Measurements from ENCODE around the gene MTHFSD.
"Not testable (repeated sequence)": the region's sequence is repeated elsewhere in the genome, so short reads cannot be mapped to it uniquely, and the experiment has no call there.

MTHFSD gene

DNA sequence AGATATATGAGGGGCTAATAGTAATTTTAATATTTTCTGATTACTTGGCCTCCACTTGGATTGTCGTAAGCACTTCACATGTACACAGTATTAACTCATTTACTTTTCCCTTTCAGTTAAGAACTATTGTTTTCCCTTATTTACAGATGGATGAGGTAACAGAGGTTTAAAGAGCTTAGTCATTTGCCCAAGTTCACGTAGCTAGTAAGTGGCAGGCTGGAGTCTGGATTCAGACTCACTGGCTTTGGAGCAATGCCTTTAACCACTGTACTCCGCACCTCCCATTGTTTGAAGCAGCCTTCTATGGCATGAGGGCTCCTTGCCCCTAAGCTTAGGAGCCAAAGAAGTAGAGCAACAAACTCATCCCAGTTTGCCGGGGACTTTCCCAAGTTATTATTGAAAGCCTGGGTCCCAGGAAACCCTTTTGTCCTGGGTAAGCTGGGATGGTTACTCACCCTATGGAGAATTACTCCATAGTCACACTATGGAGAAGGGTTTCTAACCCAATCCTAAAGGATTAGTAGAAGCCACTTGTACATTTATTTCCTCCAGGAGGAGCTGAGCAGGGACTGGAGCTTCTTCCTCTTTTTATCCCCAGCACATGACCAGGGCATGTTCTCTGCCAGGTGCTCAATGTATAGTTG is 35.6 kb upstream of the MTHFSD start:
- peak; percentile 10 for DNase-seq (ENCODE audit: low read depth)
- TF ChIP-seq, protein P1, sequence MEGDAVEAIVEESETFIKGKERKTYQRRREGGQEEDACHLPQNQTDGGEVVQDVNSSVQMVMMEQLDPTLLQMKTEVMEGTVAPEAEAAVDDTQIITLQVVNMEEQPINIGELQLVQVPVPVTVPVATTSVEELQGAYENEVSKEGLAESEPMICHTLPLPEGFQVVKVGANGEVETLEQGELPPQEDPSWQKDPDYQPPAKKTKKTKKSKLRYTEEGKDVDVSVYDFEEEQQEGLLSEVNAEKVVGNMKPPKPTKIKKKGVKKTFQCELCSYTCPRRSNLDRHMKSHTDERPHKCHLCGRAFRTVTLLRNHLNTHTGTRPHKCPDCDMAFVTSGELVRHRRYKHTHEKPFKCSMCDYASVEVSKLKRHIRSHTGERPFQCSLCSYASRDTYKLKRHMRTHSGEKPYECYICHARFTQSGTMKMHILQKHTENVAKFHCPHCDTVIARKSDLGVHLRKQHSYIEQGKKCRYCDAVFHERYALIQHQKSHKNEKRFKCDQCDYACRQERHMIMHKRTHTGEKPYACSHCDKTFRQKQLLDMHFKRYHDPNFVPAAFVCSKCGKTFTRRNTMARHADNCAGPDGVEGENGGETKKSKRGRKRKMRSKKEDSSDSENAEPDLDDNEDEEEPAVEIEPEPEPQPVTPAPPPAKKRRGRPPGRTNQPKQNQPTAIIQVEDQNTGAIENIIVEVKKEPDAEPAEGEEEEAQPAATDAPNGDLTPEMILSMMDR (IDR thresholded peaks at IDR 0.05; ENCODE audit: control insufficient read depth, extremely low read depth, insufficient read depth), result no peak
- H3K4me3 ChIP-seq (ENCODE audit: low read depth, low read length), result no peak overlapping the region

DNA sequence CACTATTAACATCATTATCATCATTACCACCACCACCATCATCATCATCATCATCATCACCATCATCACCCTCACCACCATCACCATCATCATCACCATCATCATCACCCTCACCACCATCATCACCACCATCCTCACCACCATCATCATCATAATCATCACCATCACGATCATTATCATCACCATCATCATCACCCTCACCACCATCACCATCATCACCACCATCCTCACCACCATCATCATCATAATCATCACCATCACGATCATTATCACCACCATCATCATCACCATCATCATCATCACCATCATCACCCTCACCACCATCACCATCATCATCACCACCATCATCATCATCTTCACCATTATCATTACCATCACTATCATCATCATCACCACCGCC is 32.9 kb upstream of the MTHFSD start:
- H3K4me3 ChIP-seq (ENCODE audit: low read depth, low read length); DNase-seq (ENCODE audit: low read depth): not testable (repeated sequence)

DNA sequence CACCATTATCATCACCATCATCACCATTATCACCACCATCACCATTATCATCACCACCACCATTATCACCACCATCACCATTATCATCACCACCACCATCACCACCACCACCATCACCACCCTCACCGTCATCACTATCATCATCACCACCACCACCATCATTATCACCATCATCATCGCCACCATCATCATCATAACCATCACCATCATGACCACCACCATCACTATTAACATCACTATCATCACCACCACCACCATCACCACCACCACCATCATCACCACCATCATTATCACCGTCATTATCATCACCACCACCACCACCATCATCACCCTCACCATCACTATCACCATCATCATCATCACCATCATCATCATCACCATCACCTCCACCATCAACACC is 32.5 kb upstream of the MTHFSD start:
- TF ChIP-seq, protein P1 (IDR thresholded peaks at IDR 0.05; ENCODE audit: control insufficient read depth, extremely low read depth, insufficient read depth), result no peak
- no peak for DNase-seq (ENCODE audit: low read depth)
- H3K4me3 ChIP-seq (ENCODE audit: low read depth, low read length), result no peak overlapping the region

DNA sequence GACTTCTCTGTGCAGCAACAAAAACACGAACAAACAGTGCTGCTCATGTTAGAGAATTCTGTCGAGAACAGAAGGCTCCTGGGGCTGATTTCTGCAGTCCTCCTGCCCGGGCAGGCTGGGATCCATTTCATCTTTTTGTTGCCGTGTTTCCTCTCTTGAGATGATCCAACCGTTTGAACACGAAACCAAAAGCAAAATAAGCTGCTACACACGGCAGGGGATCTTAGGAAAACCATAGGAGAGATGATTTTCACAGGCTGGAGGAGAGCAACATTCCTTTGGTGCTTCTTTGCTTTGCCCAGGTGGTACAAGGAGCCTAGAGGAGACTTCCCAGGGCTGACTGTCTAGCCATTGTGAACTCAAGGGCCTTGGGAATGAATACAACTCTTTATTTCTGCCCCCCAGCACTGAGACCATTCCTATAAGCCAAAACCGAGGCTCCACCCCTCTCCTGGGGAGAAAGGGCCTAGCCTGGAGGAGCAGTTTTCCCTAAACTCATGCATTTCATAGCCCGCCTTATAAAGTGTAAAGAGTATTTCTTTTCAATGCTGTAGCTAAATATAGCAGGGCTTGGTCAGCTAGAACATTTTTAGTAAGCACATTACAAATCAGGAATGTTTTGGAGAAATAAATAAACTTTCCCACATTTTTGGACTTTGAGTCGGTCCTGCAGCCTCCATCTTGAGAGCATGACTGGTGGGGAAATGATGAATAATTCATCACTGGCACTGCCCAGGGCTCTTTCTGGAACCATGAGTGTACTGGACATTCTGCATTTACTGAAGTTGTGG is 31.0 kb upstream of the MTHFSD start:
- DNase-seq (ENCODE audit: low read depth), result no peak
- no peak overlapping the region for H3K4me3 ChIP-seq (ENCODE audit: low read depth, low read length)
- TF ChIP-seq, protein P1 (IDR thresholded peaks at IDR 0.05; ENCODE audit: control insufficient read depth, extremely low read depth, insufficient read depth), result no peak

DNA sequence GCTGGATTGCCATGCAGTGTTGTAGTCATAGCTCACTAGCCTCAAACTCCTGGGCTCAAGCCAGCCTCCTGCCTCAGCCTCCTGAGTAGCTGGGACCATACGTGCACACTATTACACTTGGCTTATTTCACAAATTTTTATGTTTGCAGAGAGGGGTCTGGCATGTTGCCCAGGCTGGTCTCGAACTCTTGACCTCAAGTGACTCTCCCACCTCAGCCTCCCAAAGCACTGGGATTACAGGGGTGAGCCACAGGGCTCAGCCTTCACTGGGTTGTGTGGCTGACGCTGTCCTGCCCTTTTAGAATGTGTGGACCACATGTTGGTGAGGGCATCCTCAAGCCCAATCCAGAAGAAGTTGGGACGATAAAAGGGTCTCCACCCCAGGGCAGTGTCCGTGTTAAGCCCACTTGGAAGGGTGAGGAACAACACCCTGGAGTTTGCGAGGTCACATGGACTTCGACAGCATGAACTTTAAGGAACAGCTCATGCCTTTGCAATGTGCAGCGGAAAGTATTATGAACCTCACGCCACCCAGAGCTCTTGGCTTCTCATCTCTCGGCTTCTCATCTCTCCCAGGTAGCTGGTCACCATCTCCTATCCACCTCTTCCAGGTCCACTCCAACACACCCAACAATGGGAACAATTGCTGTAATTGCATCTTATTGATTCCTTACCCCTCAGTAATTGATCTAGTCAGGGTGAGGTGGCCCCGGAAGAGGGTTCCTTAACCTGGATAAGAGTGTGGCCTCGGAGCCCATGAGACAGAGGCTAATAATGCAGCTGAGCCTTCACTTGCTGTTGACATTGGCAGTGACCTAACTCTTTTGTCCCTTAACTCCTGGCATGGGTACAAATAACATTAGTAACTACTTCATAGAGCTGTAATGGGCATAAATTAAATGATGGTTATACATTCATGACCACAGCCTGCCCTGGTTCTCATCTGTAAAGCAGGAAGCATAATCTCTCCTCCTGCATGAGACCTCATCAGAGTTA is 30.0 kb upstream of the MTHFSD start:
- TF ChIP-seq, protein P1 (IDR thresholded peaks at IDR 0.05; ENCODE audit: control insufficient read depth, extremely low read depth, insufficient read depth), result no peak
- no peak for DNase-seq (ENCODE audit: low read depth)
- no peak overlapping the region for H3K4me3 ChIP-seq (ENCODE audit: low read depth, low read length)

DNA sequence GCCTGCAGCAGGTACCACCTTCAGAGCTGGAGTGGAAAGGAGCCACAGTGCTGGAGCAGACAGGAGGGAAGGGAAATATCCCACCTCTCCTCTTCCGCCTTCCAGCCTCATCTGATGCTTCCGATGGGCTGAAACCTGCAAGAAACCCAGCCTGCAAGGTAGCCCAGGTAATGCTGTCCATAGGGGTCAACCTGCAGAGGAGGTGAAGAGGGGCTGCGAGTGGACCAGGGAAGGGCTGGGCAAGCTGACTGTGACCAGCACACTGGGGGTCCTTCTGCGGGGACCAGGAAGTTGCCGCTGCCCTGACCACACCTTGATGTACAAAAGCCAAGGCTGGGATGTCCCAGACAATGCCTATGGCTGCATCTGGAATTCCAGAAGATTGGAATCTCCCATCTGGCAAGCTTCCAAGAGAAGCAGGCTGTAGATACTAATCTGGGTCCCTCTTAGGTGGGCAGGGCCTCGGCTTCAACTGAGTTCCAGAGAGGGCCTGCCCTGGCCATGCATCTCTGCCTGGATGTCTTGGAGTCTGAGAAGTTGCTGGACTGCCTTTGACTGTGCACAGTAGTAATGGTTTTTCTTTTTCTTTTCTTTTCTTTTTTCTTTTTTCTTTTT is 29.1 kb upstream of the MTHFSD start:
- no peak overlapping the region for H3K4me3 ChIP-seq (ENCODE audit: low read depth, low read length)
- no peak for DNase-seq (ENCODE audit: low read depth)
- TF ChIP-seq, protein P1 (IDR thresholded peaks at IDR 0.05; ENCODE audit: control insufficient read depth, extremely low read depth, insufficient read depth), result no peak
